ENCODE measurements around the gene KIAA0319L.

- TF ChIP-seq, protein P1, sequence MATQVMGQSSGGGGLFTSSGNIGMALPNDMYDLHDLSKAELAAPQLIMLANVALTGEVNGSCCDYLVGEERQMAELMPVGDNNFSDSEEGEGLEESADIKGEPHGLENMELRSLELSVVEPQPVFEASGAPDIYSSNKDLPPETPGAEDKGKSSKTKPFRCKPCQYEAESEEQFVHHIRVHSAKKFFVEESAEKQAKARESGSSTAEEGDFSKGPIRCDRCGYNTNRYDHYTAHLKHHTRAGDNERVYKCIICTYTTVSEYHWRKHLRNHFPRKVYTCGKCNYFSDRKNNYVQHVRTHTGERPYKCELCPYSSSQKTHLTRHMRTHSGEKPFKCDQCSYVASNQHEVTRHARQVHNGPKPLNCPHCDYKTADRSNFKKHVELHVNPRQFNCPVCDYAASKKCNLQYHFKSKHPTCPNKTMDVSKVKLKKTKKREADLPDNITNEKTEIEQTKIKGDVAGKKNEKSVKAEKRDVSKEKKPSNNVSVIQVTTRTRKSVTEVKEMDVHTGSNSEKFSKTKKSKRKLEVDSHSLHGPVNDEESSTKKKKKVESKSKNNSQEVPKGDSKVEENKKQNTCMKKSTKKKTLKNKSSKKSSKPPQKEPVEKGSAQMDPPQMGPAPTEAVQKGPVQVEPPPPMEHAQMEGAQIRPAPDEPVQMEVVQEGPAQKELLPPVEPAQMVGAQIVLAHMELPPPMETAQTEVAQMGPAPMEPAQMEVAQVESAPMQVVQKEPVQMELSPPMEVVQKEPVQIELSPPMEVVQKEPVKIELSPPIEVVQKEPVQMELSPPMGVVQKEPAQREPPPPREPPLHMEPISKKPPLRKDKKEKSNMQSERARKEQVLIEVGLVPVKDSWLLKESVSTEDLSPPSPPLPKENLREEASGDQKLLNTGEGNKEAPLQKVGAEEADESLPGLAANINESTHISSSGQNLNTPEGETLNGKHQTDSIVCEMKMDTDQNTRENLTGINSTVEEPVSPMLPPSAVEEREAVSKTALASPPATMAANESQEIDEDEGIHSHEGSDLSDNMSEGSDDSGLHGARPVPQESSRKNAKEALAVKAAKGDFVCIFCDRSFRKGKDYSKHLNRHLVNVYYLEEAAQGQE (IDR thresholded peaks at IDR 0.05; ENCODE audit: unreplicated experiment): no peak
- no peak for TF ChIP-seq CTCF (conservative IDR thresholded peaks at IDR 0.05; ENCODE audit: low read depth in 2 of 2)
These were observed 107.7 kb downstream of the KIAA0319L start for GRCh38 chr1:35449334-35450008.

Data from GM23338 (cell line).